ENCODE measurements around the gene NEURL1B.
"Not testable (repeated sequence)": the region's sequence is repeated elsewhere in the genome, so short reads cannot be mapped to it uniquely, and the experiment has no call there.

Gene NEURL1B

DNA sequence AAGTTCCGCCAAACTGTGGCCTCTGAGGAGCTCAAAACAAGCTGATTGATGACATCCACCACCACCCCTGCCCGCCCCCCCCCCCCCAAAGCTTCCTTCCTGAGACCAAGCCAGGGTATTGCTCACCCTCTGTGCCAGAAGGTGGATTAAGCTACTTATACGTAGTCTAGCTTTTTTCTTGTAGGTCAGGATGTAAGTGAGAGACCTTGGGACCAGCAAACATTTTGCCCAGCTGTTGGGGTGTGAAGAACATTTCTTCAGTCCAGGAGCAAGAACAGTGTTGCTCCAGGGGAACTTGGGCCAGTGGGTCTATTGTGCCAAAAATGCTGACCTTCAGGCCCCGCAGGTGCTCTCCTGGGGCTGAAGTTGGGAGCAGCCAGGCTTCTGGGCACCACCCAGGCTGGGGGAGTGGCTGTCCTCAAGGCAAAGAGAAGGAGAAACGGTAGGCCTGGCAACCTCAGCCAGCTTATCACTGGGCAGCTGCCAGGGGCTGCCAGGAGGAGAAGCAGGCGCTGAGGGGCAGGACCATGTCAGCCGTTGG is 18.0 kb downstream of the NEURL1B start:
- DNase-seq: peak; percentile 65

DNA sequence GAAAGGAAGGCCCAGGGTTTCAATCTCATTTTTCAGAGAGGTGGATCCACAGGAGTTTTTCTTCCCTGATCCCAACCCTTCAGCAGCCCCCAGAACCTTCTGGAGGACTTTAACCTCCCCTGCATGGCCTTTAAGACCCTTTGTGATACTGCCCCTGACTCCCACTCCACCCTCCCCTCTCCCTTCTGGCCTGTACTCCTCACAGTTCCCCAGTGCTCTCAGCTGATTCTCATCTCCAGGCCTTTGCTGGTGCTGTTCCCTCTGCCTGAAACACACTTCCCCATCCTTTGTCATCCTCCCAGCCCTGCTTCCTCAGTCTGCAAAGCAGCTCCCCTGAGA is 18.5 kb downstream of the NEURL1B start:
- no peak for DNase-seq

DNA sequence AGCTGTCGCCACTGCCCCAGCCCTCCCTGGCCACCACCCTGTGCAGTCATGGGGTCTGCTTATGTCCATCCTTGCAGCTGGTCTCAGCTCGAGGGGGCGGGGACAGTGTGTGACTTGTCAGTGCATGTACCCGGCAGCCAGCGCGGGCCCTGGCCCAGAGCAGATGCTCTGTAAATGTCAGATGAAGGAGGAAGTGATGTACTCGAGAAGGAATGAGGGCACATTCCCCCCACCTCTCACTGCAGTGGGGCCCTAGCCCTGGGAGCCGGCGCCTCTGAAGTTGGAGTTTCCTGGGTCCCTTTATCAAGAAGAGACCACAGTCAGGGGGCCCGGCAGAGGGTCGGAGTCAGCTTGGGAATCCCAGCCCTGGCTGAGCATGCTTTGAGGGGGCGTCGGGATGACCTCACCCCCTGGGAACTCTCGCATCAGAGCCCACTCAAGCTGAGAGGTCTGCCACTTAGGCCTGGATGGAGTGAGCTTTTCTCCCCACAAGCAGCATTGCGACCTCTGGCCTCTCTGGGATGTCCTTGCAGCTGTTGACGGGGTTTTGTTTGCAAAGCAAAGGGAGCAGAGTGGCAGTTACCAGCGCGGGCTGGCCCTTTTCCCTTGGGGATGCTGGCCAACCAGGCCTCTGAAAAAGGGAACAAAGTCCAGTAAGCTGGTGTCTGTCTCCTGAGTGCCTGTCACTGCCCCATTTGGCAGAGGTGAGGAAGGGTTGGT is 19.0 kb downstream of the NEURL1B start:
- DNase-seq: peak; percentile 97

- DNase-seq: no peak
Measured at GRCh38 chr5:172660974-172661373, 19.9 kb downstream of the NEURL1B start.

DNA sequence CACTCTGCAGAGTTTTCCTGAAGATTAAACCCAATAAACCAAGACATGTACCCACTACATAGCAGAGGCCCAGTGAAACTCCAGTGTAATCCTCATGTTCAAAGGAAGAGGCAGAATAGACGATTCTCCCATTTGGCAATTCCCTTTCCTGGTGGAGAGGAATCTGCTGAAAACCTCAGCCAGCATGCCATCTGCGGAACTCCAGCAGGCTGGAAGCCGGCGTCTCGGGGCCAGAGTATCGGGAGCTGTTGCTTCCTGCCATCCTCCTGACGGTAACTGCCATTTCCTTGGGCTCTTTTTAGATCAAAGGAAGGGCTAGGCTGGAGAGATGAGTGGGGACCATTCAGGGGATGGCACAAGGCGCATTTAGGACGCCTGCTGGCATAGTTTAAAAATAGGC is 20.5 kb downstream of the NEURL1B start:
- no peak for DNase-seq

DNA sequence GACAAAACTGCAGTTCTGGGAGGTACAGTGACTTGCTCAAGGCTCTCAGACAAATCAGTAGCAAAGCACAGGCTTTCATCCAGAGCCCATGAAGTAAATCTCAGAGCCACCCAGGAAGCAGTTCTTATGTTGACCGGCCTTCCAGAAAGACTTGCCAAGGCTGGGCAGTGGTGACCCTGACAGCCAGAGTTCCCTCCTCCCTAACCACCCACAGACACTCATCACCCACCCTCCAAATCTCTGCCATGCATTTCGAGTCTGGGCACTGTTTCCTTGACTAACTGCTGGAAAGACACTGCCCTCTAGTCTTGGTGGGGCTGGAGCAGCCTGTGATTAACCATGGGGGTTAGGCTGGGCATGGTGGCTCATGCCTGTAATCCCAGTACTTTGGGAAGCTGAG is 21.5 kb downstream of the NEURL1B start:
- DNase-seq: no peak

DNA sequence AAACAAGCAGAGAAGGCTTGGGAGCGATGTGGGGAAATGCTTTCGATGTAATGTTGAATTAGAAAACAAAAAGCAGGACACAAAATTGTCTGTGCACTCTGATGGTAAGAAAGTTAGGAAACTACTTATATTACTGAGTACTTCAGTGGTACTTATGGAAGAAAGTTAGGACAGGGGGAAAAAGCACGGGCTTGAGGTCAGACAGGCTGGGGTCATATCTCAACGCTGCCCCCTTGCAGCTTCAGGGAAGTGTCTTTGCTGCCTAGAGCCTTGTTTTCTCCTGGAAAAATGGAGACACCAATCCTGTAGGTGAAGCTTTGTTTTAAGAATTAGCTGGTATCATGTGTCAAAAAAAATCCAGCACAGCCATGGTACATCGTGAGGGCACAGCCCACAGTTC is 23.0 kb downstream of the NEURL1B start:
- DNase-seq: no peak

GRCh38 chr5:172664681-172665541 is 23.8 kb downstream of the NEURL1B start:
- no peak for DNase-seq

DNA sequence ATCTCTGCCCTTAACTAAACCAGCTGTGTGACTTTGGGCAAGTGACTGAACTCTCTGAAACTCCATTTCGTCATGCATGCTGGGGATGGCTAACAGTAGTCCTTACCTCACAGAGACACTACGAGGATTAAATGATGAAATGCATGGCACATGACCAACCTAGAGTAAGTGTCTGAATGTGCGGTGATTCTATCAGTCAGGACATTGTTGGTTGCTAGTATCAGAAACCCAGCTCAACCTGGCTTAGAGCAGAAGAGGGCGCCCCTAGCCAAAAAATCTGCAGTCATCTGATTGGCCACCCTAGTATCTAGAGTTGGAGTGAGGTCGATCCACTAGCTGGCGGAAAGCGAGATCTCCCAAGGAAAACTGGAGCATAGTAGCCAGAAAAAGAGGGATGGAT is 25.2 kb downstream of the NEURL1B start:
- DNase-seq: no peak

GRCh38 chr5:172667786-172668593 is 26.9 kb downstream of the NEURL1B start:
- no peak for DNase-seq

- DNase-seq: no peak
Measured at GRCh38 chr5:172668594-172669071, 27.6 kb downstream of the NEURL1B start.

DNA sequence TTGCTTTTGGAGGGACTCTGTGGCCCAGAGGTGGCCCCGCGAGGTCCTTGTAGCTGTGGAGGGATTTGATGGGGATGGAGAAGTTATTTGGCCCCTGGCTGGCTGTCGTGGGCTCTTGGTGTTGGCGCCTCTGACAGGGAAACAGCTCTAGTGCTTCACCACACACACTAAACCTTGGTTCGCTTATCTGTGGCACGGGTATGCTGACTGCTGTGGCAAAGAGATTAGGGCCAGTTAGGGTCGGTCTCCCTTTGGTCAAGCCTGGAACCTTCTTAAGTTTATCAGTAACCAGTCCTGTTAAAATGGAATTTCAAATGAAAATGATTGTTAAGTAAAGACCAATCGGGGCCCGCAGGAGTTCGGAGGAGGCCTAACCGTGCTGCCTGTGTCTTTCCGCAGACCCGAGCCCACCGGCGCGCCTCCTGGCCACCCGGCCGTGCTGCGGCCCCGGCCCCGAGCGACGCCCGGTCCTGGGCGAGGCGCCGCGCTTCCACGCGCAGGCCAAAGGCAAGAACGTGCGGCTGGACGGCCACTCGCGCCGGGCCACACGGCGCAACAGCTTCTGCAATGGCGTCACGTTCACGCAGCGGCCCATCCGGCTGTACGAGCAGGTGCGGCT is 28.4 kb downstream of the NEURL1B start:
- no peak for DNase-seq

DNA sequence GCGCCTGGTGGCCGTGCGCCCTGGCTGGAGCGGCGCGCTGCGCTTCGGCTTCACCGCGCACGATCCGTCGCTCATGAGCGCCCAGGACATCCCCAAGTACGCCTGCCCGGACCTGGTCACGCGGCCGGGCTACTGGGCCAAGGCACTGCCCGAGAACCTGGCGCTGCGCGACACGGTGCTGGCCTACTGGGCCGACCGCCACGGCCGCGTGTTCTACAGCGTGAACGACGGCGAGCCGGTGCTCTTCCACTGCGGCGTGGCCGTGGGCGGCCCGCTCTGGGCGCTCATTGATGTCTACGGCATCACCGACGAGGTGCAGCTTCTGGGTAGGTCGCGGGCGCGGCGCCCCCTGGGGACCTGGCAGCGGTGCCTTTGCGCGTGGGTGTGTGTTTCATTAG is 28.9 kb downstream of the NEURL1B start:
- no peak for DNase-seq

GRCh38 chr5:172670444-172670843 is 29.4 kb downstream of the NEURL1B start:
- no peak for DNase-seq

GRCh38 chr5:172671091-172671490 is 30.0 kb downstream of the NEURL1B start:
- no peak for DNase-seq

GRCh38 chr5:172672681-172673080 is 31.6 kb downstream of the NEURL1B start:
- peak; percentile 49 for DNase-seq

GRCh38 chr5:172674155-172674554 is 33.1 kb downstream of the NEURL1B start:
- no peak for DNase-seq

GRCh38 chr5:172676914-172677475 is 35.9 kb downstream of the NEURL1B start:
- DNase-seq: no peak

DNA sequence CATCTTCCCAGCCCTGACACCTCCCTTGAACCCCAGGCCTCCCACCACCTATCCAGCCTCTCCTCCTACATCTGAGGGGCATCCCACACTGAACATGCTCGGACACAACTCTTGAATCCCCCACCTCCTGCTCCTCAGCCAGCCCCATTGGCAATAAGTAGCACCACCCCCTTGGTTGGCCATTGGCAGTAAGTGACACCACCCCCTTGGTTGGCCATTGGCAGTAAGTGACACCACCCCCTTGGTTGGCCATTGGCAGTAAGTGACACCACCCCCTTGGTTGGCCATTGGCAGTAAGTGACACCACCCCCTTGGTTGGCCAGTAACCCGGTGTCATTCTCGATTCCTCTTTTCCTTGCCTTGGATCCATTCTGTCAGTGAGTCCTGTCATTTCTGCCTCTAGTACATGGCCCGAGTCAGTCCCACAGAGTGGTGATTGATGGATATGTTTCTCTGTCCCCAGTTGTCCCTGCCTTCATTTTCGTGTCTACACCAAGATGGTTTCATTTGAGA is 37.4 kb downstream of the NEURL1B start:
- DNase-seq: not testable (repeated sequence)

GRCh38 chr5:172678902-172679301 is 37.8 kb downstream of the NEURL1B start:
- peak; percentile 53 for DNase-seq

GRCh38 chr5:172679628-172680212 is 38.7 kb downstream of the NEURL1B start:
- no peak for DNase-seq

GRCh38 chr5:172680921-172681320 is 39.9 kb downstream of the NEURL1B start:
- DNase-seq: no peak
